IPS-18a (cell line): ENCODE measurements around the gene RNF220.

Source experiments
- H3K27ac ChIP-seq: one replicate; pipeline ENCODE4 v1.5.1; 2013; ENCODE audit warnings: low read length
- H3K27me3 ChIP-seq: one replicate; pipeline ENCODE4 v1.6.1; 2013; ENCODE audit warnings: mild to moderate bottlenecking, low read length; ENCODE audit not compliant: control insufficient read depth, insufficient read depth
- H3K36me3 ChIP-seq: one replicate; pipeline ENCODE4 v1.6.1; 2013; ENCODE audit warnings: low read depth, low read length; ENCODE audit not compliant: control insufficient read depth
- H3K4me1 ChIP-seq: one replicate; pipeline ENCODE4 v1.6.1; 2013; ENCODE audit warnings: low read depth, low read length; ENCODE audit not compliant: control insufficient read depth
- H3K4me3 ChIP-seq: one replicate; pipeline ENCODE4 v1.5.1; 2013; ENCODE audit warnings: low read length
- H3K9ac ChIP-seq: one replicate; pipeline ENCODE4 v1.6.1; 2013; ENCODE audit warnings: mild to moderate bottlenecking, low read length, moderate library complexity
- H3K9me3 ChIP-seq: one replicate; pipeline ENCODE4 v1.6.1; 2013; ENCODE audit warnings: low read depth, low read length; ENCODE audit not compliant: control insufficient read depth

Gene RNF220

DNA sequence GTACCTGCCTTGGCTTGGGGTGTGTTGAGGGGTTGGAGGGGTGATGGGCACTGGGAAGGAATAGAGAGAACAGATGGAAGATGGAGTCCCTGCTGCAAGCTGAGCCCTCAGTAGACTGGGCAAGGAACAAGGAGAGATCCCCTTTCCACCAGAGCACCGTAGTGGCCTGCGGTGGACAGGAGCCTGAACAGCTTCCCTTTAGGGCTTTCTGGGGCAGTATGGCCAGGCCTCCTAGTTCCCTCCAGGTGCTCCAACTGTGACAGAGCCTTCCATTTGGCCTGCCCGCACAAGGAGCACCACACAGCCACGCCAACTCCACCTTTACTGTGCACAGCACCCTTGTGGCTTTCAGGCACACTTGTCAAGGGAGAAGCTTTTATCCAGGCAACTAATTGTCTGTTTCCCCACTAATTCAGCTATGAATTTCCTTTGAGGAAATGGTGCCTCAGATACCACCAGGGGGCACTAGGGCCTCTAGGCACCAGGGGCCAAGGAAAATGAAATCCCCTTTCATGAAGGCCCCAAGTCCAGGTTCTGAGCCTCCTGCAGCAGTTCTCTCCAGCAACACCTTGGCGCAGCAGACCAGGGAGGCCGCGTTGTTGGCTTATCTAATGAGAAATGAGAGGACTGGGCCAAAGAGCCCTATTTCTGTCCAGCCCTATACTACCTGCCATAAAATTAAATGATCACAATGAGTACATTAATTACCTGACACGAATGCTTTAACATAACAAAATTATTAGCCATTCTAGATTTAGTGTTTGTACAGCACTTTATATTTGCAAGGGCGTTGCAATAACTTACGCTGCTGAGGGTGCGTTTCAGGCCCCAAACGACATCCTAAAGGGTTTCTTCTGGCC, 26.9 kb upstream of the RNF220 start:
- Histone ChIP-seq H3K4me3 (no peak overlapping the region), H3K4me1 (peaks cover 3% of the 10 kb centered on the region), H3K36me3 (no peaks in the 10 kb centered on the region), H3K27ac (no peak overlapping the region), H3K9ac (no peak overlapping the region), H3K27me3 (no peaks in the 10 kb centered on the region), H3K9me3 (no peaks in the 10 kb centered on the region)

DNA sequence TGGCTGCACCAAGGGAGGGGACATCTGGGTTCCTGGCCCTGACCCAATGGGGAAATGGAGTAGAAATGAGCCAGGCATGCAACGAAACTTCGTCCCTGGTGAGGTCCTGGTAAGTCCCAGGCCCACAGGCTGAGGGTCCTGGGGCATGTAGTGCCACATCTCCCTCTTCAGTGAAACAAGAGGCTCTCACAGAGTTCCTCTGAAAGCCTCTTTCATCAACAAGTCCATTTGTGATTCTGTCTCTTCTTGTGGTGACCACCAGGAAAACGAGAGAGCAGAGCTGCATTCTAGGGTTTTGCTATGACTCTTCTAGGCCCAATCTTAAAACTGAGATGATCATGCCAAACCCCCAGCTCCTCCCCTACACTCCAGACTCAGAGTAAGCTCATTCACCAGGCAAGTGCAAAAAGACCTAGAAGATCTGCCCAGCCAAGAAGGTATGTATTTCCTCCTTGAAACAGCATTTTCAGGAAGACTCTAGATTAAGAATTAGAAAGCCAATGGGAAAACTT, 24.3 kb upstream of the RNF220 start:
- Histone ChIP-seq H3K4me1 (peaks cover 3% of the 10 kb centered on the region), H3K9me3 (no peaks in the 10 kb centered on the region), H3K36me3 (no peaks in the 10 kb centered on the region), H3K27me3 (no peaks in the 10 kb centered on the region), H3K9ac (no peak overlapping the region), H3K4me3 (no peak overlapping the region), H3K27ac (no peak overlapping the region)

DNA sequence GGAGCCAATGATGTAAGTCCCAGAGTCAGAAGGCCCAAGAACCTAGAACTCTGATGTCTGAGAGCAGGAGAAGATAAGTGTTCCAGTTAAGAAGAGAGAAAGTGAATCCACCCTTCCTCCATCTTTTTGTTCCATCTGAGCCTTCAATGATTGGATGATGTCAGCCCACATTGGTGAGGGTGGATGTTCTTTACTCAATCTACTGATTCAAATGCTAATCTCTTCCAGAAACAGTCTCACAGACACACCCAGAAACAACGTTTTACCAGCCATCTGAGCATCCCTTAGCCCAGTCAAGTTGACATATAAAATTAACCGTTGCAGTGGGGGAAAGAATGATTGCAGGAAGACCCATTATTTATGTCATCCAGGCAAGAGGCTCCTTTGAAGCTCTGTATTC, 16.5 kb upstream of the RNF220 start:
- Histone ChIP-seq H3K27ac (no peak overlapping the region), H3K27me3 (no peaks in the 10 kb centered on the region), H3K9ac (no peak overlapping the region), H3K4me1 (no peaks in the 10 kb centered on the region), H3K4me3 (no peak overlapping the region), H3K36me3 (no peaks in the 10 kb centered on the region), H3K9me3 (no peaks in the 10 kb centered on the region)

DNA sequence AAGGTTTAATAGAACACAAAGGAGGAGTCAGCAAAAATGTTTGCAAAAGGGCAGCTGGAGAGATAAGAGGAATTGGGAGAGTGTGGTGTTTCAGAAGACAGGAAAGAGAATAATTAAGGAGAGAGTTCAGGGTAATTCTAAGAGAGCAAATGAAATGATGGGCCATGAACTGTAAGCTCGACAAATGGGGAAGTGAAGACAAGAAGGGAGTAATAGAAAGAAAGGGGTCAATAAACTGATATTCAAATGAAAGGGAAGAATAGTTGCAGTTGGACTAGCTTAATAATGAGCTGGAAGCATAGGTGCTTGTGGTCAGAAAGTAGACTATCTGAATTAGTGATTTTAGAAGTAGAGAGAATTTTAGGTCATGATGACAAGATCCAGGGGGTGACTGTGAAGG, 15.6 kb upstream of the RNF220 start:
- H3K27ac ChIP-seq: no peak overlapping the region
- H3K27me3 ChIP-seq: no peaks in the 10 kb centered on the region
- no peaks in the 10 kb centered on the region for H3K36me3 ChIP-seq
- H3K9ac ChIP-seq: no peak overlapping the region
- H3K4me1 ChIP-seq: no peaks in the 10 kb centered on the region
- H3K9me3 ChIP-seq: no peaks in the 10 kb centered on the region
- no peak overlapping the region for H3K4me3 ChIP-seq

DNA sequence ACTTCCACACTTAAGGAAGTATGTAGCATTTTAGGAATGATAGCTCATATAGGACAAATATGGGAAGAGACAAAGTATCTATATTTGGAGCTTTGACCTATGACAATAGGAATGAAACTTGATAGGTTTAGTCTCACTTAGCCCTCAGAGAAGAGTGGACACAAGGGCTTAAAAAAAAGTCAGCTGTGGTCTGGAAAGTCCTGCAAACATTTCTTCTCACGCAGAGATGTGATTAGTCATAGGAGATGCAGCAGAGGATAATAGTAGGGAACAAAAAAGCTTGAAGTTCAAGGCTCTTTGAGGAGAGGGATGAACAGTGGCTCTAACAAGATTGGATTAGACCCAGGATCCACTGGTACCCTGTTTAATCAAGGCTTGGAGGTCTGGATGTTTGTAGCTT, 14.8 kb upstream of the RNF220 start:
- Histone ChIP-seq H3K27ac (no peak overlapping the region), H3K9ac (no peak overlapping the region), H3K36me3 (no peaks in the 10 kb centered on the region), H3K4me3 (no peak overlapping the region), H3K9me3 (no peaks in the 10 kb centered on the region), H3K4me1 (no peaks in the 10 kb centered on the region), H3K27me3 (no peaks in the 10 kb centered on the region)

DNA sequence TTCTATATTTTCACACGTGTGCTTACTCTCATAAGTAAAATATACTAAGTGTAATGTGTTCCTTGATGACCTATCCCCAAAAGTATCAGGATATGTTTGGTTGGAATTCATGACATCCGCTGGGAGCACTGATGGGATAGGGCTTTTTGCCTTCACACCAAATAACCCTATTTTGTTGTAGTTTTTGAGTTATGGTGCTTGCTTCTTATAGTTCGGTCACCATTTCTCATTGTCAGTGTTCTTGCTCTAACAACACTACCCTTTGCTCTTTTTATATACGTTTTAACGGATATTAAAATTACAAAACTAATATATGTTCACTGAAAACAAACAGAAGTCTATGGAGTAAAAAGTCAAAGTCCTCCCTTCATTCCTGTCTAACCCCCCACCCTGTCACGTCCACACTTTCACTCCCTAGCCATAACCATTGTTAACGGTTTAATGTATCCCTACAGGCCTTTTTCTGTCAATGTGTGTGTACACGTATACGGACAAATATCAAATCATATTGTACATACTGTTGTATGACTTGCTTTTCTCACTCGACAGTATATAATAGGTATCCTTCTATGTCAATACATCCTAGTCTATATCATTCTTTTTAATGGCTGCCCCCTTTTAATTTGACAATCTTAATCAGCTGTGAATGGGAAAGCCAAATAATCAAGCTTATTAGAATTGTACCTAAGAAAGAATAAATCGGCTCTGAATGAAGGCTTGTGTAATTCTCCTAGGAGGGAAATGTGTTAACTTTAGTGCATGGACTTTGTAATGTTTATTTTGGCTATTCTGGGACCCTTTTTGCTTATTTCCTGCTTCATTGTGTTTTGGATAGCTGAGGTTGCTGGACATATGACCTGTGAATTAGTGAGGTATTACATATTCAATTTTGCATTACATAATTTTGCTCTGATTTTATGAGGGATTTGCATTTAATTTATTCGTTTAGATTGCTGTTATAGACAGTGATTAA, 3.5 kb upstream of the RNF220 start:
- H3K27ac ChIP-seq: no peak overlapping the region
- H3K27me3 ChIP-seq: peaks cover 28% of the 10 kb centered on the region
- H3K9ac ChIP-seq: no peak overlapping the region
- no peaks in the 10 kb centered on the region for H3K9me3 ChIP-seq
- no peaks in the 10 kb centered on the region for H3K4me1 ChIP-seq
- H3K4me3 ChIP-seq: no peak overlapping the region
- no peaks in the 10 kb centered on the region for H3K36me3 ChIP-seq

DNA sequence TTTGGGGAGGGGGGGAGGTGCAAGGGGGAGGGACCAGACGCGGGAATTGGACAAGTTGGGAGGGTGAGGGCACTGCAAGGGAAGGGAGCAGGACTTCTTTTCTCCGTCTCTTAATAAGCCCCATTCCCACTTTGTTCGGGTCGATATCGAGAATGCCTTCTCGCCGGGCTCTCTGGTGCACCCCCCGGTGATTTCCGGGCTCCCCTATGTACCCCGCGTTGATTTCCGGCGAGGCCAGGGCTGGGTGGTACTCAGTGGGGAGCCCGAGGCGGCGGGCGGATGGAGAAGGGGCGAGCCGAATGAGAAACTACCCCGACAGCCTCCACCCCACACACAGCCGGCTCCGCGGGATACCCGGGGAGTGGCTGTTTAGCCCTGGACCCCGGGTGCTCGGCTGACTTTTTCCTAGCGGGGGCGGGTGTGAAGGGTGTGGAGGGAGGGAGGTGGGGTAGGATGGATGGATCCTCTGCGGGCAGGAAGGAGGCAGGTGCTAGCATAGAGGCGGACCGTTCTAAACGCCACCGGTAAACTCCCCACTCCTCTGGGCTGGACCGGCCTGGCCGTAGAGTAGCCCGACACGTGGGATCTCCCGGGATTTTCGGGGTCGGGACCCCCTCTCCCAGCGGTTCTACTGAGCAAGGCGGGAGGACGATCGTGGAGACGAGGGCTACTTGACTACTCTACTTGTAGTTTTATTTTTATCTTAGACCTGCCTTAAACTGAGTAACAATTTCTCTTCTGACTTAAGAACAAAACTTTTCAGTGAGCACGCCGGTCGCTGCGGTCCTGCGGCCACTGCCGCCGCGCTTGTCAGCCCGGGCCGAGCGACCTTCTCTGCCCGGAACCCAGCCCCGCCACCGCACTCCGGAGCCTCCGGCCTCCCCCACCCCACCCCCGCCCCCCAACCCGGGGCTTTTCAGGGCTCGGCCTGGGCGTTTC, 1.0 kb downstream of the RNF220 start:
- peaks cover 54% of the 10 kb centered on the region for H3K27me3 ChIP-seq
- peak overlapping the region; percentile 81 for H3K4me3 ChIP-seq
- peak overlapping the region; percentile 54 for H3K9ac ChIP-seq
- no peak overlapping the region for H3K27ac ChIP-seq
- no peaks in the 10 kb centered on the region for H3K36me3 ChIP-seq
- H3K4me1 ChIP-seq: peaks cover 22% of the 10 kb centered on the region
- H3K9me3 ChIP-seq: no peaks in the 10 kb centered on the region

DNA sequence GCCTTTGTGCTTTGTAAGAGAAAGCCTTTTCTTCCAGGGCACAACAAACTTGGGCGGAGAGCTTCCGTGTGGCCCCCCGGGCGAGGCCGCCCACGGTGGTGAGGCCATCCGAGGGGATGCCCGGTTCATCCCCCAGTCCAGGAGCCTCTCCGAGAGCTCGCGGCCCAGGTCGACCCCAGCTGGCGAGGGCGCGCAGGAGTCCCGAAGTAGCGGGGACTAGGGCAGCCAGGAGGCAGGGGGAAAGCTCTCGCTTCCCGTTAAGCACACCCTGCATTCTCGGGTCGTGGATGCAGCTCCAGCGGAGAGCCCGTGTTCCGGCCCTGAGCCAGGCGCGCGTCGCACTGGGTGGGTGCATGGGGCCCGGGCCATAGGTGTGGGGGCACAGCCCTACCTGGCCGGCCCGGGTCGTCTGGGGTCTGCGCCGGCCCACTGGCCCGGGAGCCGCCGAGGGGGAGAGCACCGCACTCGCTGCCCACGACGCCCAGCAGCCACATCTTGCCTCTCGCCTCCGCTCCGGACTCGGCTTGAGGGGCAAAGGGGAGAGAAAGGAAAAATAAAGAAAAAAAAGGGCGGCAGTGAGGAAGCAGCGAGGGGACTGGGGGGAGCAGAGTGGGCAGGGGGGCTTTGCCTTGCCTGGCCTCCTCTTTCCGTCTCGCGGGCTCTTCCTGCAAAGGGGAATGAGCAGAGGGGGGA, 1.8 kb downstream of the RNF220 start:
- H3K9me3 ChIP-seq: no peaks in the 10 kb centered on the region
- peaks cover 62% of the 10 kb centered on the region for H3K27me3 ChIP-seq
- peak overlapping the region; percentile 46 for H3K9ac ChIP-seq
- H3K4me3 ChIP-seq: peak overlapping the region; percentile 81
- H3K36me3 ChIP-seq: no peaks in the 10 kb centered on the region
- H3K4me1 ChIP-seq: peaks cover 22% of the 10 kb centered on the region
- H3K27ac ChIP-seq: no peak overlapping the region

DNA sequence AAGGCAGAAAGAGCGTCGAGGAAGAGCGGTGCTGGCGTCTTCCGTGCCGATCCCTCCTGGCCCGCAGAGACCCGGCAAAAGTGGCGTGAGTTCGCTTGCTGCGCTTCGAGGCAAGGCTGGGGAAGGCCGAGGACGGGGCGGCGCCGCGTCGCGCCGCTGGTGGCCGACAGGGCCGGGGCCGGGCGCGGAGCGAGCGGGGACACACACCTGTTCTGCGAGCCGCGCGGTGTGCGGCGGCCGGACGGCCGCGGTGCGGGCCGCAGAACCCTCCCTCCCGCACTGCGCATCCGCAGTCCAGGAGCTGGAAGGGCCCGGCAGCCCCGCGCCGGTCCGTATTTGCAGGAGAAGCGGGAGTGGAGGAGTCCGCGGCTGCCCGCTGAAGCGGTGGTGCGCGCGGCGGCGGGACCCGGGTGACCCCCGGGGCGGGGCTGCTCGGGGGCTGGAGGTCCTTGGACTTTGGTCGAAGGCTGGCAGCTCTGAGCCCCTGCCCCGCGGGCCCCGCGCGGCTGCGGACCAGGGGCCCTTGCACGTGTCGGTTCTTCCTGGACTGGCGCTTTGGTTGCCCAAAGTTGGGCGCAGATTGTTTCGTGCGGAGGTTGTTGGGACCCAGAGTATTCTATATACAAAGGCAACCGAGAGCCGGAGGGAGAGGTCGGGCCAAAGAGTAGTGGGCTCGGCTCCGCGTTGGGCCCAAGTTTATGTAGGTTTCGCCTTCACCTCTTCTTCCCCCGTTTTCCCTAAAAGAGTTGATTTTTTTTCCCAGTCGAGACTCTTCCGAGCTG, 2.6 kb downstream of the RNF220 start:
- peak overlapping the region; percentile 81 for H3K4me3 ChIP-seq

DNA sequence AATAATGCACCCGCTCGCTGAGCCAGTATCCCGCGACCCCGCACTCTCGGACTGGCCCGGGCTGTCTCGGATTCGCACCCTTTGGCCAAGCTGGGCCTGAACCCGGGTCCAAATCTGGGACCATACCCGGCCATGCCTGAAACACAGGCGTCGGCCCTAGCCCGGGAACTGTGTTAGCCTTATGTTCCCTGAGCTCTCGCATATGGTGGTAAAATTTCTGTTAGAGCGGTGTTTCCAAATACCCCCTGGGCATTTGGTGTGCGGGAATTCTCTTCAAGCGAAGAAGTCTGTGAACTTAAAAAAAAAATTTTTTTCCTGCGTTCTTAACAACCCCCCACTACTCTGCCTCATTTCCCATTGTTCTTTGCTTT, 3.1 kb downstream of the RNF220 start:
- Histone ChIP-seq H3K27me3 (peaks cover 73% of the 10 kb centered on the region), H3K9me3 (no peaks in the 10 kb centered on the region), H3K4me1 (peaks cover 22% of the 10 kb centered on the region), H3K9ac (peak overlapping the region; percentile 48), H3K36me3 (peaks cover 12% of the 10 kb centered on the region), H3K4me3 (peak overlapping the region; percentile 81), H3K27ac (no peak overlapping the region)

More for the DNA sequence above, 2.6 kb downstream of the RNF220 start:
- Histone ChIP-seq H3K27me3 (peaks cover 70% of the 10 kb centered on the region), H3K4me1 (peaks cover 22% of the 10 kb centered on the region), H3K9me3 (no peaks in the 10 kb centered on the region), H3K36me3 (peaks cover 7% of the 10 kb centered on the region), H3K27ac (no peak overlapping the region), H3K9ac (peak overlapping the region; percentile 48)
